Transverse colon (tissue), 4 donors: Measurements from ENCODE around the gene PAGE2B. TPM values are rescaled to one million over a fixed set of nuclear protein-coding genes. Genes with fewer than 3 reads are reported as not detected.
A peak's percentile ranks its signal among the peaks of the same experiment; 100 is the strongest.
"Not testable (repeated sequence)": the region's sequence is repeated elsewhere in the genome, so short reads cannot be mapped to it uniquely, and the experiment has no call there.

Experiments
- DNase-seq: peaks from one replicate; pipeline ENCODE4 v3.0.0-alpha.2; 2019
- H3K27ac ChIP-seq, 4 donors: fragments of 200-600 bp; sonication (generic); 2 replicates each; pipeline ENCODE4 v1.5.1; 2016 to 2018; ENCODE audit warnings: inconsistent platforms in 4 of 4
- H3K27me3 ChIP-seq: fragments of 200-600 bp; sonication (generic); 2 replicates; pipeline ENCODE4 v1.5.1; 2017; ENCODE audit warnings: inconsistent platforms
- H3K36me3 ChIP-seq, 4 donors: fragments of 200-600 bp; sonication (generic); 2 replicates each; pipeline ENCODE4 v1.5.1; 2017 to 2019; ENCODE audit warnings: inconsistent platforms in 4 of 4
- H3K4me1 ChIP-seq, 4 donors: fragments of 200-600 bp; sonication (generic); 2 replicates each; pipeline ENCODE4 v1.5.1; 2017 to 2020; ENCODE audit warnings: inconsistent platforms in 4 of 4
- H3K4me3 ChIP-seq, 4 donors: fragments of 200-600 bp; sonication (generic); 1 replicate in 1 of 4; 2 replicates in 3 of 4; pipeline versions ENCODE4 v1.5.1 to v1.6.1; 2017 to 2019; ENCODE audit warnings: inconsistent platforms in 4 of 4
- H3K9me3 ChIP-seq, 2 donors: fragments of 200-600 bp; sonication (generic); 2 replicates each; pipeline ENCODE4 v1.5.1; 2017 to 2019; ENCODE audit warnings: inconsistent platforms in 2 of 2
- CTCF ChIP-seq, 5 experiments: fragments of 200-600 bp in 3 of 5; fragments of 450-650 bp in 2 of 5; sonication (generic) in 3 of 5; IDR thresholded peaks; 1 replicate in 2 of 5; 2 replicates in 3 of 5; pipeline ENCODE4 v1.5.1; 2016 to 2017; ENCODE audit warnings: antibody characterized with exemption in 5 of 5, inconsistent platforms in 3 of 5, mild to moderate bottlenecking in 2 of 5, moderate library complexity in 1 of 5
- EP300 ChIP-seq: sonication (generic); formaldehyde crosslinking; IDR thresholded peaks from one replicate; pipeline ENCODE4 v1.6.1; 2017; ENCODE audit warnings: antibody characterized with exemption, low read depth
- POLR2A ChIP-seq: fragments of 450-650 bp; IDR thresholded peaks from one replicate; pipeline ENCODE4 v1.6.1; 2016; ENCODE audit warnings: antibody characterized with exemption, mild to moderate bottlenecking, moderate library complexity
- POLR2AphosphoS5 ChIP-seq, 3 donors: sonication (generic); formaldehyde crosslinking; IDR thresholded peaks; one replicate each; pipeline ENCODE4 v1.6.1; 2016; ENCODE audit warnings: antibody characterized with exemption in 3 of 3
- WGBS, 2 donors: methylation state at CpG; one replicate each; pipeline ENCODE4 v1.1.5; 2018; ENCODE audit warnings: low coverage in 1 of 2; 5-methylcytosine and 5-hydroxymethylcytosine counted together
- in situ Hi-C, 4 donors: fragments of 200-750 bp; cut with MboI; loops; one replicate each; pipeline versions ENCODE4 v1.15.0 to v1.15.1; 2017; ENCODE audit warnings: low sequenced_read_pairs in 3 of 4, low pct_ligation_motif_present in 1 of 4, low pct_unique_long_range_greater_than_20kb in 1 of 4
- intact Hi-C: fragments of 100-400 bp; cut with DNase I; formaldehyde crosslinking; loops from one replicate; pipeline ENCODE4 v1.15.1; 2023; ENCODE audit warnings: low total_unique reads
- total RNA-seq, 4 donors: library from RNA; depleted of rRNA; stranded (reverse); fragments of >200 nt; gene quantifications; one replicate each; pipeline ENCODE4 v1.1.0, GENCODE V29; 2016

The PAGE2B gene
- total RNA-seq, 4 donors from 2014 or later: 2.0 TPM; not detected in 3

- DNase-seq: no peak
- no peaks in the 10 kb centered on the region for H3K36me3 ChIP-seq
- H3K4me1 ChIP-seq: no peaks in the 10 kb centered on the region
- WGBS, 2 donors: 26 to 28% methylated on average over 3 to 5 of the region's 5 CpGs
- in situ Hi-C loops: loop anchor here in 2 of 4 donors (25.0 kb wide), 2 partner anchors 170 to 420 kb away; no protein-coding TSS in a partner anchor
- no peaks in the 10 kb centered on the region for H3K9me3 ChIP-seq
- TF ChIP-seq EP300: no peak
- TF ChIP-seq POLR2A: no peak
- TF ChIP-seq POLR2AphosphoS5 (IDR thresholded peaks at IDR 0.05): no peak
- peak; percentile 60 to 86 (median 67) for TF ChIP-seq CTCF (IDR thresholded peaks at IDR 0.05)
- peak overlapping the region in 1 of 4 donors; percentile 25 for H3K4me3 ChIP-seq
- intact Hi-C loops: loop anchor here (5.0 kb wide), 1 partner anchor 165 kb away; no protein-coding TSS in a partner anchor
- H3K27me3 ChIP-seq: no peaks in the 10 kb centered on the region
- H3K27ac ChIP-seq: no peak overlapping the region
Measured at GRCh38 chrX:55057675-55058249, 17.1 kb upstream of the PAGE2B start.

GRCh38 chrX:55067180-55067579, 7.7 kb upstream of the PAGE2B start:
- H3K4me1 ChIP-seq, H3K9me3 ChIP-seq, intact Hi-C loops, H3K27ac ChIP-seq, H3K27me3 ChIP-seq, H3K36me3 ChIP-seq, DNase-seq, H3K4me3 ChIP-seq: not testable (repeated sequence)
- 77% methylated on average over 2 of the region's 2 CpGs; no CpG with 5 or more reads in 1 of the 2 donors for WGBS, 2 donors
- in situ Hi-C loops: loop anchor here in 2 of 4 donors (10.0 to 25.0 kb wide), 3 partner anchors 172 to 430 kb away; no protein-coding TSS in a partner anchor

- H3K36me3 ChIP-seq: no peaks in the 10 kb centered on the region
Measured at GRCh38 chrX:55072286-55072685, 2.5 kb upstream of the PAGE2B start.

GRCh38 chrX:55088795-55089489, 14.1 kb downstream of the PAGE2B start, which contains the start of gene PAGE2:
Gene PAGE2 (plus strand): TSS chrX:55089018. CDS start chrX:55090021, 1,003 bp downstream.
- WGBS, 2 donors: 89% methylated on average over 29 of the region's 30 CpGs; no CpG with 5 or more reads in 1 of the 2 donors
- in situ Hi-C loops: no loop called here

More at GRCh38 chrX:55072286-55072685, 2.5 kb upstream of the PAGE2B start:
- no peaks in the 10 kb centered on the region for H3K27me3 ChIP-seq
- no peaks in the 10 kb centered on the region for H3K9me3 ChIP-seq
- 84% methylated on average over 3 of the region's 3 CpGs; no CpG with 5 or more reads in 1 of the 2 donors for WGBS, 2 donors
- intact Hi-C loops (no loop called here), in situ Hi-C loops (loop anchor here in 2 of 4 donors (25.0 kb wide), 2 partner anchors 185 to 435 kb away; no protein-coding TSS in a partner anchor)
- TF ChIP-seq CTCF (IDR thresholded peaks at IDR 0.05) (no peak), EP300 (no peak), POLR2A (no peak), POLR2AphosphoS5 (IDR thresholded peaks at IDR 0.05) (no peak)
- no peak overlapping the region for H3K27ac ChIP-seq
- H3K4me3 ChIP-seq: no peak overlapping the region
- H3K4me1 ChIP-seq: no peaks in the 10 kb centered on the region
- no peak for DNase-seq

More at GRCh38 chrX:55088795-55089489, 14.1 kb downstream of the PAGE2B start, which contains the start of gene PAGE2:
- no peak for TF ChIP-seq CTCF (IDR thresholded peaks at IDR 0.05)
- no peak for TF ChIP-seq POLR2AphosphoS5 (IDR thresholded peaks at IDR 0.05)
- TF ChIP-seq POLR2A: no peak
- TF ChIP-seq EP300: no peak
- Histone ChIP-seq H3K27ac (no peak within 1 kb of the TSS), H3K4me1 (no peaks in the 10 kb centered on the region), H3K4me3 (no peak within 1 kb of the TSS), H3K27me3 (no peaks in the 10 kb centered on the region), H3K9me3 (no peaks in the 10 kb centered on the region), H3K36me3 (no peaks in the 10 kb centered on the region)
- no peak for DNase-seq
- intact Hi-C loops: no loop called here
